Pancreas (tissue), 10 donors: ENCODE results near the gene GZF1. TPM values are rescaled to one million over a fixed set of nuclear protein-coding genes. Genes with fewer than 3 reads are reported as not detected.

ENCODE experiments used
- ATAC-seq, 4 donors: fragments of 200-7000 bp; cut with Tn5 transposase; one replicate each; pipeline versions ENCODE4 v1.8.0 to v1.9.1; 2020; ENCODE audit warnings: mild to moderate bottlenecking in 4 of 4, moderate library complexity in 4 of 4
- DNase-seq, 6 donors: peaks; one replicate each; pipeline ENCODE4 v3.0.0-alpha.2; 2020
- FAIRE-seq: peaks from 2 replicates; lab custom pipeline; 2012; peaks lifted over from hg19 to GRCh38; lab: Jason Lieb, UNC
- H3K27ac ChIP-seq, 4 donors: fragments of 200-600 bp; sonication (generic); 1 replicate in 3 of 4; 2 replicates in 1 of 4; pipeline versions ENCODE4 v1.5.0 to v1.8.0; 2020
- H3K27me3 ChIP-seq, 4 donors: fragments of 200-600 bp; one replicate each; pipeline ENCODE4 v1.8.0; 2021
- H3K36me3 ChIP-seq, 3 donors: fragments of 200-600 bp; sonication (generic) in 1 of 3; one replicate each; pipeline versions ENCODE4 v1.5.0 to v1.8.0; 2020 to 2021
- H3K4me1 ChIP-seq, 3 donors: fragments of 200-600 bp; one replicate each; pipeline ENCODE4 v1.8.0; 2021
- H3K4me3 ChIP-seq, 4 donors: fragments of 200-600 bp; sonication (generic) in 2 of 4; one replicate each; pipeline versions ENCODE4 v1.5.0 to v1.8.0; 2020 to 2021
- H3K9me3 ChIP-seq, 4 donors: fragments of 200-600 bp; one replicate each; pipeline ENCODE4 v1.8.0; 2021
- CTCF ChIP-seq, 4 donors: fragments of 200-600 bp; sonication (generic) in 3 of 4; IDR thresholded peaks; one replicate each; pipeline versions ENCODE4 v1.5.0 to v1.8.0; 2021; ENCODE audit warnings: antibody characterized with exemption in 4 of 4
- WGBS, 2 donors: extraction: QIAGEN DNeasy Blood & Tissue Kit; methylation state at CpG; one replicate each; pipeline ENCODE4 v1.1.7; 2013; 5-methylcytosine and 5-hydroxymethylcytosine counted together
- intact Hi-C, 3 donors: fragments of 100-400 bp; cut with DNase I; formaldehyde crosslinking; loops; one replicate each; pipeline versions ENCODE4 v1.11.1 to v1.14.2; 2022
- polyA plus RNA-seq, 2 donors: library from polyadenylated mRNA; stranded (reverse); fragments of 200-250 nt; gene quantifications; one replicate each; pipeline ENCODE4 v1.2.3, GENCODE V29; 2013
- total RNA-seq, 6 donors: library from RNA; stranded (reverse); fragmentation: NEBNext Ultra II Directional in 4 of 6; extraction: Animal tissue kit (Norgen Biotek cat#: 25700) in 4 of 6; gene quantifications; one replicate each; pipeline versions ENCODE4 v1.2.1 to v1.2.4, GENCODE V29; 2021 to 2023
- donor health status: healthy with polysubstance abuse.
- donor health status: DM: no; HTN: no; CAD: no; lungs with moderate emphysema.
- donor health status: DM: no; HTN: no; CAD: no.
- donor health status: control.
- donor health status: control.
- donor health status: Bipolar disorder and iron deficiency.
- donor health status: DM: yes; HTN: yes; CAD: no.
- donor health status: DM: no; HTN: no; CAD: no.
- donor health status: DM: no; HTN: no; CAD: no.
- donor health status: DM: yes; HTN: yes; CAD: no.

GZF1 gene
- total and polyA plus RNA-seq, 8 donors: 3.5 to 7.9 (median 4.3) TPM

- DNase-seq (no peak), ATAC-seq (no peak), FAIRE-seq (no peak)
- no peak for TF ChIP-seq CTCF (IDR thresholded peaks at IDR 0.05)
- Histone ChIP-seq H3K9me3 (no peaks in the 10 kb centered on the region), H3K4me3 (no peak overlapping the region), H3K4me1 (no peaks in the 10 kb centered on the region), H3K27ac (no peak overlapping the region), H3K36me3 (peaks cover 0 to 6% (median 5%) of the 10 kb centered on the region in 3 donors), H3K27me3 (no peaks in the 10 kb centered on the region)
- 96 to 98% methylated on average over 4 of the region's 4 CpGs for WGBS, 2 donors
- intact Hi-C loops: no loop called here
Measured at GRCh38 chr20:23393996-23394775, 32.2 kb downstream of the GZF1 start.

GRCh38 chr20:23396950-23397627 is 35.1 kb downstream of the GZF1 start:
- no peak overlapping the region for H3K27ac ChIP-seq
- intact Hi-C loops: no loop called here
- H3K27me3 ChIP-seq: no peaks in the 10 kb centered on the region
- no peak overlapping the region for H3K4me3 ChIP-seq
- 75% methylated on average over 6 of the region's 6 CpGs for WGBS, 2 donors
- no peak for TF ChIP-seq CTCF (IDR thresholded peaks at IDR 0.05)
- H3K36me3 ChIP-seq: peaks cover 0 to 2% (median 0%) of the 10 kb centered on the region in 3 donors
- no peaks in the 10 kb centered on the region for H3K4me1 ChIP-seq
- DNase-seq (no peak), FAIRE-seq (no peak), ATAC-seq (no peak)
- H3K9me3 ChIP-seq: no peaks in the 10 kb centered on the region

GRCh38 chr20:23397961-23398360 is 36.0 kb downstream of the GZF1 start:
- no peak overlapping the region for H3K27ac ChIP-seq
- no peaks in the 10 kb centered on the region for H3K4me1 ChIP-seq
- ATAC-seq: peak in 2 of 4 donors; percentile 49 to 56
- H3K27me3 ChIP-seq: no peaks in the 10 kb centered on the region
- WGBS, 2 donors: 81 to 90% methylated on average over 2 of the region's 2 CpGs
- DNase-seq: no peak
- no peak for FAIRE-seq
- H3K4me3 ChIP-seq: no peak overlapping the region
- H3K9me3 ChIP-seq: no peaks in the 10 kb centered on the region
- intact Hi-C loops: no loop called here
- peaks cover 0 to 2% (median 0%) of the 10 kb centered on the region in 3 donors for H3K36me3 ChIP-seq
- TF ChIP-seq CTCF (IDR thresholded peaks at IDR 0.05): no peak

- DNase-seq (no peak), ATAC-seq (no peak)
- intact Hi-C loops: no loop called here
Measured at GRCh38 chr20:23399568-23400241, 37.7 kb downstream of the GZF1 start.

More at GRCh38 chr20:23399568-23400241, 37.7 kb downstream of the GZF1 start:
- Histone ChIP-seq H3K9me3 (no peaks in the 10 kb centered on the region), H3K27ac (no peak overlapping the region), H3K36me3 (no peaks in the 10 kb centered on the region), H3K4me3 (no peak overlapping the region), H3K4me1 (no peaks in the 10 kb centered on the region), H3K27me3 (no peaks in the 10 kb centered on the region)
- TF ChIP-seq CTCF (IDR thresholded peaks at IDR 0.05): no peak
- FAIRE-seq: no peak
- WGBS, 2 donors: 80 to 82% methylated on average over 6 of the region's 6 CpGs
